ENCODE measurements around the gene CPA2.

CPA2 gene

DNA sequence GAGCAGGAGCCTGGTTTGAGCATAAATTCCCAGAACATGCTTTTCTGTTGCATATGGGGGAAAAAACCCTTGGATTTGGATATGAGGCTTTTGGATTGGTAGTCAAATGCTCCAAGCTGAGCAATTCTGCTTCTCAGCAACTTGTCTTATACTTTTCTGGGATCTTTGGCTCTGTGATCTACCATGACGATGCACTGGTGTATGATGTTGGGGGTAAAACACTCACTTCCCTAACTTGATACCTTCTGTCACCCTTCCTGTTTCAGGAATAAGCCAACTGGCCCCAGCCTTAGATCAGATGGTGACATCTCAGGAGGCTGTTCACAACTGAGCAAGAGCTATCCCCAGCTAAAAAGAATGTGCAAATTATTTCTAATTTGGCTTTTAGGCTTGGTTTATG lies 13.2 kb downstream of the CPA2 start:
- DNase-seq (ENCODE audit: low spot score): no peak

- DNase-seq (ENCODE audit: low spot score): no peak
Observed at GRCh38 chr7:130281260-130281659, 14.6 kb downstream of the CPA2 start.

GRCh38 chr7:130286881-130287280 lies 20.2 kb downstream of the CPA2 start:
- DNase-seq (ENCODE audit: low spot score): no peak

- no peak for DNase-seq (ENCODE audit: low spot score)
Observed at GRCh38 chr7:130288168-130288567, 21.5 kb downstream of the CPA2 start.

GRCh38 chr7:130288829-130289228 lies 22.2 kb downstream of the CPA2 start:
- no peak for DNase-seq (ENCODE audit: low spot score)

DNA sequence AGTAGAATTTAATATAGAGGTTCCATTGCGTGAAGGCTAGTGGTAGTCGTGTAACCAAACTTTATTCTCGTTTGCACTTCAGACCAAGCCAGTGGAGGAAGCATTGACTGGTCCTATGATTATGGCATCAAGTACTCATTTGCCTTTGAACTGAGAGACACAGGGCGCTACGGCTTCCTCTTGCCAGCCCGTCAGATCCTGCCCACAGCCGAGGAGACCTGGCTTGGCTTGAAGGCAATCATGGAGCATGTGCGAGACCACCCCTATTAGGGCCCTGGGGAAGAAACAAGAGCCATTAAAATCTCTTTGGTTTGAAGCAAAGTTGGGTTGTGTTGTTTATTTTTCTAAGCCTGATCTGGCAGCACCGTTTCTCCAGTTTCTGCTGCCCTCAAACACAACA lies 22.8 kb downstream of the CPA2 start:
- DNase-seq (ENCODE audit: low spot score): no peak

DNA sequence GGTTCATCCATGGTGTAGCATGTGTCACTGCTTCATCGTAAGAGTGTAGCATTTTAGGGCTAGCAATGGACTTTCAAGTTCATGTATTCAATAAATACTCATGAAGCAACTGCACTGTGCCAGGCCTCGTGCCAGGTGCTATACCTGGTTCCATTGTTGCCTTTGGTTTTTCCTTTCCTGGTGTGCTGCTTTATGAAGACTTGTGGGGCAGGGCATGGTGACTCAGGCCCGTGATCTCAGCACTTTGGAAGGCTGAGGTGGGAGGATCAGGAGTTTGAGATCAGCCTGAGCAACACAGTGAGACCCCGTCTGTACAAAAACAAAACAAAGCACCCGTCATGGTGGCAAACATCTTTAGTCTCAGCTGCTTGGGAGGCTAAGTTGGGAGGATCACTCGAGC lies 24.1 kb downstream of the CPA2 start:
- no peak for DNase-seq (ENCODE audit: low spot score)

DNA sequence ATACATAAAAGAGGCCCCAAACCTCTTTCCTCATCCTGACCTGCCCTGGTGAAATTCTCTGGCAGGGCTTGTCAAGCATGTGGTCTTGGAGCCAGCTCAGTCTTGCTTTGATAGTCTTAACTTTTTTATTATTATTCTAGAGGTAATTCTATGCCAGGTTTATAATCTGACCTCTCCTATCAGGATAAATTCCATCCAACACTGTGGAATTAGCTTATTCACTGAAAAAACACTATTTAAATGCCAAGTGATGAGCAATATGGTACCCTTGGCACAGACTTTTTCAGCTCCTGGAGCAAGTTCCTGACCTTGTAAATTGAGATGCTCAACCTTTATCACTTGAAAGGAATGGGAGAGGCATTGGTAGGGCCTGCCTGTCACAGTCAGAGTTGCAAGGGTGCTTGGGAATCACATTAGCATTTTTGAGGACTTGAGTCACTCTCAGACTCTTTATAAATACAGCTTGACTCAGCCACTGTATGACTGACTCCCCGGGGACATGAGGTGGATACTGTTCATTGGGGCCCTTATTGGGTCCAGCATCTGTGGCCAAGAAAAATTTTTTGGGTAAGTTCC lies 26.1 kb downstream of the CPA2 start, which contains the start of gene CPA4:
Gene CPA4 (plus strand): TSS at position 480 of the 576 bp plus-strand sequence. CDS start 20 bp downstream, at position 500.
- peak; percentile 90 for DNase-seq (ENCODE audit: low spot score)

GRCh38 chr7:130293521-130293920 lies 26.9 kb downstream of the CPA2 start:
- DNase-seq (ENCODE audit: low spot score): no peak

- DNase-seq (ENCODE audit: low spot score): no peak
Observed at GRCh38 chr7:130294314-130294713, 27.7 kb downstream of the CPA2 start.

- DNase-seq (ENCODE audit: low spot score): no peak
Observed at GRCh38 chr7:130296221-130296951, 29.7 kb downstream of the CPA2 start.

DNA sequence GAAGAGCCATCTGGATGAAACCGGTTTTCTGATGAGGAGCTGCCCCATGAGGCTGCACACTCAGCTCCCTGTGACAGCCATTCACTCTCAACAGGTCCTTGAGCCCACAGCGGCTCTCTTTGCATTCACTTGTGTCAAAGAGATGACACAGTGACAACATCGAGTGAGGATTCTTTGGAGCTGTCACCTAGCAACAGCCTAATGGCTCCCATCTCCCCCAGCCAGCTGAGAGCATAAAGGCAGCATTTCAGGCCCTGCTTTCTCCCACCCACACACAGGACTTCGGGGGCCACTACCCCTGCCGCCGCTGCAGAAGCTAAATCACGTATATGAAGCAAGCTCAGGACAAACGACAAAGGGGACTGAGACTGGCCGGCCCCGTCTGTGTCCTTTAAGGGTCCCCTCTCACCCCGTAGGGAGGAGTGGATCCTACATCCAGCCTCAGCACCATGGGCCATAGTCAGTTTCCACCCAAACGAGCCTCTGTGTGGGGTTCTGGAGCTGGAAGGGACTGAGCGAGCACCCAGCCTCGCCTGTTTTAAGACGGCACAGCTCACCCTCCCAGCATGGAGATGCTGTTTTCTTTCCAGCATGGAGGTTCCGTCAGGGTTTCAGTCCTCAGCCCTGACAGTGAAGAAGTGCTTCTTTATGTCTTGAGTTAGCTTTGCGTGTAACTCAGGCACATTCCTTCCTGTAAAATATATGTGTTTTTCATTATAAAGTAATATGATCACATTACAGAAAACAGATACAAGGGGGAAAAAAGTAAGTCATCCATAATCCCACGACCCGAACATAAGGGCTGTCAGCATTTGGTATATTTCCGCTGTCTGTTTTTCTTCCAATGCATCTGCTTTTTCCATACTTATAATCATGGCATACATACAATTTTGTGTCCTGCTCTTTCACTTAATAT lies 31.2 kb downstream of the CPA2 start:
- DNase-seq (ENCODE audit: low spot score): no peak

- DNase-seq (ENCODE audit: low spot score): no peak
Observed at GRCh38 chr7:130298544-130299326, 32.1 kb downstream of the CPA2 start.

DNA sequence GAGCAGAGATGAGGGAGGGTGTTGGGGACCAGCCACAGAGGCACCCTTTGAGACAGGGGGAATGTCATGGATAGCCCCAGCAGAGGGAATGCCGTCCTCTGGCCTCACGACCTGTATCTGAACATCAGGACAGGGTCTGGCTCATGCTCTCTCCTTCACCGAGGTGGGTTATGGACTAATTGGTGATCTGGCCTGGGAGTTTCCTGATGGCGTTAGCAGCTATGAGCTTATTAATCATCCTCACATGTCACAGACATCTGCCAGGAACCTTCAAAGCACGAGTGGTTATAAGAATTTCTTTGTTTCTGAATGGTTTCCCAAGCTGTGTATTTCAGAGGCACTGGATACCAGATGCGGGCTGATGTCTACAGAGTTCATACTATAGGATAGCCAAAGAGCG lies 33.2 kb downstream of the CPA2 start:
- no peak for DNase-seq (ENCODE audit: low spot score)

DNA sequence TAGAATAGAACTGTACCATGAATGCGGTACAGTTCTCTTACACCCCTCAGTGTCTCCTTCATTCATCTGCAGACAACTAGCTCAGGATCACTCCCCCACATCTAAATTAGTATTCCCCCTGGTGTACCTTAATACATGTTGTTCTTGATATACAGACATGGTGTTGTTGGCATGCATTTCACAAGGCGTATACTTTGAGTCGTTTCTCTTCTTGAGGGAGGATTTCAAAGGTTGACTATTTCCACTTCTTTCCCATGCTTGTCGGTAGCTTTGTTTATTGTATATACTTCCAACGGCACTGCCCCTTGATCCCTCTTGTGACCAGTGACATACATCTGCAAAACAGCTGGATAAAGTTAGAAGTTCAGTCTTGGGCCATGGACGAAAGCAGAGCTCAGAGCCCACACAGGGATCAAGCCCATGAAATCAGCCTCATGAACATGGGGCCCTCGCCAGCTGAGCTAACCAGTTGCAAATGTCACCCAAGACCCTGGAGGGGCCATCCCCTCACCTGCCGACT lies 34.9 kb downstream of the CPA2 start:
- DNase-seq (ENCODE audit: low spot score): no peak

- DNase-seq (ENCODE audit: low spot score): no peak
Observed at GRCh38 chr7:130302649-130303048, 36.0 kb downstream of the CPA2 start.

- no peak for DNase-seq (ENCODE audit: low spot score)
Observed at GRCh38 chr7:130303127-130303526, 36.5 kb downstream of the CPA2 start.

DNA sequence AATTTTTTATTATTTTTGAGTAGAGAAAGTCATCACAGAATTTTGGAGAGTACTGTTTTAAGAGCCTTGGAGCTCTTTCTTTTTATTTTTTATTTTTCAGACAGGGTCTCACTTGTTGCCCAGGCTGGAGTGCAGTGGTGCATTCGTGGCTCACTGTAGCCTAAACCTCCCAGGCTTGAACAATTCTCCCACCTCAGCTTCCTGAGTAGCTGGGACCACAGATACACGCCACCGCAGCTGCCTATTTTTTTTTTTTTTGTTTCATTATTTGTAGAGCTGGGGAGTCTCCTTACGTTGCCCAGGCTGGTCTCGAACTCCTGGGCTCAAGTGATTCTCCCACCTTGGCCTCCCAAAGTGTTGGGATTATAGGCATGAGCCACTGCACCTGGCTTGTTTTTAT lies 36.9 kb downstream of the CPA2 start:
- DNase-seq (ENCODE audit: low spot score): no peak

GRCh38 chr7:130303982-130304381 lies 37.3 kb downstream of the CPA2 start:
- no peak for DNase-seq (ENCODE audit: low spot score)

DNA sequence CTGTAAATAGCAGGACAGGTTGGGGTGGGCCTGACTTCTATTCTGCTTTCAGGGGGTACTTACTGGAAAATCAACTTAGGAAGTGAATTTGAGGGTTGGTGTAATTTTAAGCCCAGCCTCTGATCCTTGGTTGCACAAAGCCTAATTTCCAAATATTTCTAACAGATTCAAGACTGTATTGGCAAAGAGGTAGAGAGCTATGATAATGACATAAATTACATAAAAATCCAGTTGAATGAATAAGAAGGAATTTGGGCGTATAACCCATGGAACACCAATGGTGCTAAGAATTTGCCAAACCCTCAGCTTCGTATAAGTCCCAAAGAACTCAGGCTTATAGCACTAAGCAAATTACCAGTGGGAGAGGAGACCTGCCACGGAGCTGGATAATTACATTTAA lies 38.2 kb downstream of the CPA2 start:
- no peak for DNase-seq (ENCODE audit: low spot score)

DNA sequence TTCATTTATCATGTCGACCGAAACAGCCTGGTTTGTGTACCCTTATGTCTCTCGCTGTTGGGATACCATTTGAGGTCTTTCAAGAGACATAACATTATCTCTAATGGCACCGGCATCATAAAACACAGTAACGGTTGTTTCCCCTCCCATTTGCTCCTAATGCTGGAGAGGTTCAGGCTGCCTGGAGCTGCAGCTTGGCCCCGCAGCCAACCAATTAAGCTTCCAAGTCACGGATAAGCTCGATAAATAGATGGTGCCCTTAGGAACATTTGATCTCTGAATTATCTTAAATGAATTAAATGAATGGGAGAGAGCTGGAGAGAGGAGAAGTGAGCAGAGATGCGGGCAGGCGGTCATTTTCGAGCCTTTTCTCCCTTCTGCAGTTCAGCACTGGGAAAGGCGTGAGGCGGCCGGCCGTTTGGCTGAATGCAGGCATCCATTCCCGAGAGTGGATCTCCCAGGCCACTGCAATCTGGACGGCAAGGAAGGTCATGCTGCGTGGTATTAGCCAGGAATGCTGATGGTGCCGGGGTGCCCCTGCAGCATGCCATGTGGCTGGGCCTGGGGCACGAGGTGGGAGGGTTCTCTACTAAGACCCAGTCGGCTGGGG lies 38.9 kb downstream of the CPA2 start:
- DNase-seq (ENCODE audit: low spot score): no peak
